ENCODE data around the gene TSPYL1.
"Not testable (repeated sequence)": the region's sequence is repeated elsewhere in the genome, so short reads cannot be mapped to it uniquely, and the experiment has no call there.

TSPYL1 gene

GRCh38 chr6:116279232-116280160 lies at the start of gene TSPYL1:
TSS of gene TSPYL1 (minus strand) at chr6:116279930. CDS start at chr6:116279830, 100 bp downstream.
- H3K4me1 Mint-ChIP-seq (ENCODE audit: low read depth) = peaks cover 42% of the 10 kb centered on the region
- peaks cover 33% of the 10 kb centered on the region for H3K36me3 Mint-ChIP-seq (ENCODE audit: low read depth)
- H3K27ac Mint-ChIP-seq = peak within 1 kb of the TSS; percentile 97
- H3K27me3 Mint-ChIP-seq (ENCODE audit: low read depth) = peaks cover 3% of the 10 kb centered on the region
- no peaks in the 10 kb centered on the region for H3K9me3 Mint-ChIP-seq
- peak within 1 kb of the TSS; percentile 97 for H3K4me3 Mint-ChIP-seq

GRCh38 chr6:116329156-116329555 lies 49.4 kb upstream of the TSPYL1 start:
- H3K9me3 Mint-ChIP-seq = no peaks in the 10 kb centered on the region
- no peak overlapping the region for H3K4me3 Mint-ChIP-seq
- H3K36me3 Mint-ChIP-seq (ENCODE audit: low read depth) = no peaks in the 10 kb centered on the region
- H3K27ac Mint-ChIP-seq = no peak overlapping the region
- H3K4me1 Mint-ChIP-seq (ENCODE audit: low read depth) = no peaks in the 10 kb centered on the region
- no peaks in the 10 kb centered on the region for H3K27me3 Mint-ChIP-seq (ENCODE audit: low read depth)

- H3K4me3 Mint-ChIP-seq = no peak overlapping the region
- no peak overlapping the region for H3K27ac Mint-ChIP-seq
- H3K9me3 Mint-ChIP-seq = no peaks in the 10 kb centered on the region
- H3K36me3 Mint-ChIP-seq (ENCODE audit: low read depth) = no peaks in the 10 kb centered on the region
- H3K4me1 Mint-ChIP-seq (ENCODE audit: low read depth) = no peaks in the 10 kb centered on the region
- no peaks in the 10 kb centered on the region for H3K27me3 Mint-ChIP-seq (ENCODE audit: low read depth)
Observed at GRCh38 chr6:116328528-116328903, 48.8 kb upstream of the TSPYL1 start.

GRCh38 chr6:116327803-116328527 lies 48.2 kb upstream of the TSPYL1 start:
- no peaks in the 10 kb centered on the region for H3K36me3 Mint-ChIP-seq (ENCODE audit: low read depth)
- H3K27ac Mint-ChIP-seq = no peak overlapping the region
- no peaks in the 10 kb centered on the region for H3K4me1 Mint-ChIP-seq (ENCODE audit: low read depth)
- H3K4me3 Mint-ChIP-seq = no peak overlapping the region
- no peaks in the 10 kb centered on the region for H3K9me3 Mint-ChIP-seq
- H3K27me3 Mint-ChIP-seq (ENCODE audit: low read depth) = no peaks in the 10 kb centered on the region

GRCh38 chr6:116326996-116327395 lies 47.3 kb upstream of the TSPYL1 start:
- Mint-ChIP-seq H3K27ac (no peak overlapping the region), H3K36me3 (ENCODE audit: low read depth) (no peaks in the 10 kb centered on the region), H3K4me1 (ENCODE audit: low read depth) (no peaks in the 10 kb centered on the region), H3K9me3 (no peaks in the 10 kb centered on the region), H3K27me3 (ENCODE audit: low read depth) (no peaks in the 10 kb centered on the region), H3K4me3 (no peak overlapping the region)

DNA sequence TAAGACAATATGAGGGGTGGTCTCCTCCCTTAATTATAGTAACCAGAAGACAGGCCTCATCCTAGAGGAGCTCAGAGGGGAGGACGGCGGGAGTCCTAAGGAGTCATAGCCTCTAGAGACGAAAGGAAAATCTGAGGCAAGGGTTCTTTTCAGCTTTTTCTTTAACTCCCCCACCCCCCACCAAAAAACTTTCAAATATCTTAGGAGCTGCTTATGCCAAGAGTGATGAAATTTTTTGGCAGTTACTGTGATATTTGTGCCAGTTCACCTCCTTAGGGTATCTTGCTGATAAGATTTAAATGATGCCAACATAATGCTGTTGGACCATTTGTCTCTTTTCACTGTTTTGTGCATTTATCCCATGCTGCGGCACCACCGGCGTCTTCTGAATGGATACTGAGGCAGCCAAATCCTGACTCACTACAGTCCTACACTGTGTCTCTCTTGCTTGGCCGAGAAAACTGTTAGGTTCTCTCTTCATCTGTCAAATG lies 46.5 kb upstream of the TSPYL1 start:
- H3K9me3 Mint-ChIP-seq = no peaks in the 10 kb centered on the region
- no peaks in the 10 kb centered on the region for H3K27me3 Mint-ChIP-seq (ENCODE audit: low read depth)
- H3K4me3 Mint-ChIP-seq = no peak overlapping the region
- no peaks in the 10 kb centered on the region for H3K36me3 Mint-ChIP-seq (ENCODE audit: low read depth)
- no peaks in the 10 kb centered on the region for H3K4me1 Mint-ChIP-seq (ENCODE audit: low read depth)
- no peak overlapping the region for H3K27ac Mint-ChIP-seq

- H3K4me3 Mint-ChIP-seq; H3K36me3 Mint-ChIP-seq (ENCODE audit: low read depth); H3K27ac Mint-ChIP-seq; H3K9me3 Mint-ChIP-seq; H3K27me3 Mint-ChIP-seq (ENCODE audit: low read depth); H3K4me1 Mint-ChIP-seq (ENCODE audit: low read depth): not testable (repeated sequence)
Observed at GRCh38 chr6:116325634-116326132, 46.0 kb upstream of the TSPYL1 start.

GRCh38 chr6:116323863-116324262 lies 44.1 kb upstream of the TSPYL1 start:
- Mint-ChIP-seq H3K27ac (no peak overlapping the region), H3K4me3 (no peak overlapping the region), H3K27me3 (ENCODE audit: low read depth) (no peaks in the 10 kb centered on the region), H3K9me3 (no peaks in the 10 kb centered on the region), H3K36me3 (ENCODE audit: low read depth) (no peaks in the 10 kb centered on the region), H3K4me1 (ENCODE audit: low read depth) (no peaks in the 10 kb centered on the region)

DNA sequence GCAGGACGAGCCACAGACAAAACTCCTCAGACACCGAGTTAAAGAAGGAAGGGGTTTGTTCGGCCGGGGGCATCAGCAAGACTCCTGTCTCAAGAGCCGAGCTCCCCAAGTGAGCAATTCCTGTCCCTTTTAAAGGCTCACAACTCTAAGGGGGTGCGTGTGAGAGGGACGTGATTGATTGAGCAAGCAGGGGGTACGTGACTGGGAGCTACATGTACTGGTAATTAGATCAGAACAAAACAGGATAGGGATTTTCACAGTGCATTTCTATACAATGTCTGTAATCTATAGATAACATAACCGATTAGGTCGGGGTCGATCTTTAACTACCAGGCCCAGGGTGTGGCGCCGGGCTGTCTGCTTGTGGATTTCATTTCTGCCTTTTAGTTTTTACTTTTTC lies 42.2 kb upstream of the TSPYL1 start:
- not testable (repeated sequence) for H3K9me3 Mint-ChIP-seq; H3K4me3 Mint-ChIP-seq; H3K4me1 Mint-ChIP-seq (ENCODE audit: low read depth); H3K27ac Mint-ChIP-seq; H3K36me3 Mint-ChIP-seq (ENCODE audit: low read depth); H3K27me3 Mint-ChIP-seq (ENCODE audit: low read depth)

- H3K27me3 Mint-ChIP-seq (ENCODE audit: low read depth) = no peaks in the 10 kb centered on the region
- H3K9me3 Mint-ChIP-seq = no peaks in the 10 kb centered on the region
- no peak overlapping the region for H3K27ac Mint-ChIP-seq
- no peaks in the 10 kb centered on the region for H3K36me3 Mint-ChIP-seq (ENCODE audit: low read depth)
- H3K4me1 Mint-ChIP-seq (ENCODE audit: low read depth) = no peaks in the 10 kb centered on the region
- H3K4me3 Mint-ChIP-seq = no peak overlapping the region
Observed at GRCh38 chr6:116316772-116317467, 37.2 kb upstream of the TSPYL1 start.

DNA sequence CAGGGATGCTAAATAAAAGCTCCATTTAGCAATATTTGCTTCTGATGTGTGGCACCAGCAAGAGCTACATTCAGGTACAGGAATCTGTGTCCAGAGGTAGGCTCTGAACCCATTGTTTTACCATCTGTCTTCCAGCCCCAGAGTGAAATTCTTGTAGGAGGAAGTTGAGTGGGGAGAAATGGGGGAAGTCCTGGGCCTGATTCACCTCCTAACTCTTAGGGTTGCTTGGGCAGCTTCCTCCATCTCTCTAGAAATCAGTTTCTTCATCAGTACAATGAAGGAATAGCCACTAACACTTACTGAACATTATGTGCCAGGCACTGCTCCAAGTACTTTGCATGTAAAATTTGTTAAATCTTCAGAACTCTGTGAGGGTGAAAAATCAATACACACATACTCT lies 35.1 kb upstream of the TSPYL1 start:
- H3K27me3 Mint-ChIP-seq (ENCODE audit: low read depth) = no peaks in the 10 kb centered on the region
- H3K4me1 Mint-ChIP-seq (ENCODE audit: low read depth) = no peaks in the 10 kb centered on the region
- H3K4me3 Mint-ChIP-seq = no peak overlapping the region
- H3K36me3 Mint-ChIP-seq (ENCODE audit: low read depth) = no peaks in the 10 kb centered on the region
- no peak overlapping the region for H3K27ac Mint-ChIP-seq
- no peaks in the 10 kb centered on the region for H3K9me3 Mint-ChIP-seq

DNA sequence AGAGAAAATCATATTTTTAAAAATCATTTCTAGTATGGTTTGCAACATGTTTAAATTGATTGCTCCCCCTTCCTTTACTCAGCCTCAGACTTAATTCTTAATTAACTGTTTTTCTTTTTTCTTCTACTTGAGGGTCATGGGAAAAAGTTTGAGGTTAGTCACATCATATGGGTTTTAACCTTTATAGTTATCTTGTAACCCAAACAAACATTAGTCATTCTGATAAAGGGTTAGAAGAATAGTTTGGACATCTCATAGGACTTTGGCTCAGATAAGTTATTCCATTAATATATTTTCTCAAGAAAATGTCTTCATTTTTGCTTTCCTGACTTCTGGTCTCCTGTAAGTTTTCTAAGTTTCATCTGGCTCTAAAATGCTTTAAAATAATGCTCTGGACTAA lies 34.5 kb upstream of the TSPYL1 start:
- Mint-ChIP-seq H3K27me3 (ENCODE audit: low read depth) (no peaks in the 10 kb centered on the region), H3K9me3 (no peaks in the 10 kb centered on the region), H3K36me3 (ENCODE audit: low read depth) (no peaks in the 10 kb centered on the region), H3K4me3 (no peak overlapping the region), H3K27ac (no peak overlapping the region), H3K4me1 (ENCODE audit: low read depth) (no peaks in the 10 kb centered on the region)

- H3K27me3 Mint-ChIP-seq (ENCODE audit: low read depth) = no peaks in the 10 kb centered on the region
- H3K27ac Mint-ChIP-seq = no peak overlapping the region
- no peak overlapping the region for H3K4me3 Mint-ChIP-seq
- no peaks in the 10 kb centered on the region for H3K36me3 Mint-ChIP-seq (ENCODE audit: low read depth)
- no peaks in the 10 kb centered on the region for H3K9me3 Mint-ChIP-seq
- H3K4me1 Mint-ChIP-seq (ENCODE audit: low read depth) = no peaks in the 10 kb centered on the region
Observed at GRCh38 chr6:116313101-116313776, 33.5 kb upstream of the TSPYL1 start.

GRCh38 chr6:116309657-116310056 lies 29.9 kb upstream of the TSPYL1 start:
- H3K4me3 Mint-ChIP-seq = no peak overlapping the region
- H3K9me3 Mint-ChIP-seq = no peaks in the 10 kb centered on the region
- no peaks in the 10 kb centered on the region for H3K36me3 Mint-ChIP-seq (ENCODE audit: low read depth)
- H3K4me1 Mint-ChIP-seq (ENCODE audit: low read depth) = no peaks in the 10 kb centered on the region
- no peak overlapping the region for H3K27ac Mint-ChIP-seq
- H3K27me3 Mint-ChIP-seq (ENCODE audit: low read depth) = no peaks in the 10 kb centered on the region
